ENCODE results near the gene HES5. TPM values are rescaled to one million over a fixed set of nuclear protein-coding genes. Genes with fewer than 3 reads are reported as not detected.
A peak's percentile ranks its signal among the peaks of the same experiment; 100 is the strongest.

Gene HES5
- total and polyA plus RNA-seq, 2 of the 13 experiments (the other 11 are each of a cell fraction or from before 2014, with no cell fraction given), result not detected

DNA sequence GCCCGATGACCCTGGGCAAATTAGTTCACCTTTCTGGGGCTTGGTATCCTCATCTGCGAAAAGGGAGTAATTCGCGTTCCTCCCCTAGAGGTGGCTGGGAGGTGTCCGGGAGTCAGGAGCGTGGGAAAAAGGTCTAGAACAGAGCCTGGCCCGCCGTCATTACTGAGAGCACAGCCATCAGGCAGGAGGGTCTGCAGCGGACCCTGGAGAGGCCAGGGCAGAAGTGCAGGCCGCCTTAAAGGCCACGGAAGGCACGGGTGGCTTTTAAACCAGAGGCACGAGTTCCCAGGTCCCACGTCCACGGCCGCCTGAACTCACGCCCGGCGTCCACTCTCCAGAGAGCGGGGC lies 4.5 kb downstream of the HES5 start (continued):
- TF ChIP-seq ZSCAN30 (CRISPR knock-in tag; IDR thresholded peaks at IDR 0.05) (no peak), POLR2AphosphoS5 (IDR thresholded peaks at IDR 0.05; ENCODE audit: low read depth, low read length) (no peak), ZNF607 (CRISPR knock-in tag; IDR thresholded peaks at IDR 0.05; ENCODE audit: borderline replicate concordance) (no peak), ZFP36 (IDR thresholded peaks at IDR 0.05; ENCODE audit: borderline replicate concordance, low read depth, low read length, partially characterized antibody) (no peak), ZNF768 (CRISPR knock-in tag; IDR thresholded peaks at IDR 0.05) (no peak), PITX1 (CRISPR knock-in tag; IDR thresholded peaks at IDR 0.05) (0 out of 2 replicates have a peak, but pooled peaks have one; percentile 21), ZNF17 (CRISPR knock-in tag; IDR thresholded peaks at IDR 0.05) (no peak), XBP1 (CRISPR knock-in tag; IDR thresholded peaks at IDR 0.05) (no peak), KDM5A (IDR thresholded peaks at IDR 0.05; ENCODE audit: borderline replicate concordance, low read length) (no peak)
- TF ChIP-seq, protein P1, sequence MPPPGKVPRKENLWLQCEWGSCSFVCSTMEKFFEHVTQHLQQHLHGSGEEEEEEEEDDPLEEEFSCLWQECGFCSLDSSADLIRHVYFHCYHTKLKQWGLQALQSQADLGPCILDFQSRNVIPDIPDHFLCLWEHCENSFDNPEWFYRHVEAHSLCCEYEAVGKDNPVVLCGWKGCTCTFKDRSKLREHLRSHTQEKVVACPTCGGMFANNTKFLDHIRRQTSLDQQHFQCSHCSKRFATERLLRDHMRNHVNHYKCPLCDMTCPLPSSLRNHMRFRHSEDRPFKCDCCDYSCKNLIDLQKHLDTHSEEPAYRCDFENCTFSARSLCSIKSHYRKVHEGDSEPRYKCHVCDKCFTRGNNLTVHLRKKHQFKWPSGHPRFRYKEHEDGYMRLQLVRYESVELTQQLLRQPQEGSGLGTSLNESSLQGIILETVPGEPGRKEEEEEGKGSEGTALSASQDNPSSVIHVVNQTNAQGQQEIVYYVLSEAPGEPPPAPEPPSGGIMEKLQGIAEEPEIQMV (CRISPR knock-in tag; IDR thresholded peaks at IDR 0.05; ENCODE audit: low read depth), result peak; percentile 49; the same call in 1 of the 2 replicates

DNA sequence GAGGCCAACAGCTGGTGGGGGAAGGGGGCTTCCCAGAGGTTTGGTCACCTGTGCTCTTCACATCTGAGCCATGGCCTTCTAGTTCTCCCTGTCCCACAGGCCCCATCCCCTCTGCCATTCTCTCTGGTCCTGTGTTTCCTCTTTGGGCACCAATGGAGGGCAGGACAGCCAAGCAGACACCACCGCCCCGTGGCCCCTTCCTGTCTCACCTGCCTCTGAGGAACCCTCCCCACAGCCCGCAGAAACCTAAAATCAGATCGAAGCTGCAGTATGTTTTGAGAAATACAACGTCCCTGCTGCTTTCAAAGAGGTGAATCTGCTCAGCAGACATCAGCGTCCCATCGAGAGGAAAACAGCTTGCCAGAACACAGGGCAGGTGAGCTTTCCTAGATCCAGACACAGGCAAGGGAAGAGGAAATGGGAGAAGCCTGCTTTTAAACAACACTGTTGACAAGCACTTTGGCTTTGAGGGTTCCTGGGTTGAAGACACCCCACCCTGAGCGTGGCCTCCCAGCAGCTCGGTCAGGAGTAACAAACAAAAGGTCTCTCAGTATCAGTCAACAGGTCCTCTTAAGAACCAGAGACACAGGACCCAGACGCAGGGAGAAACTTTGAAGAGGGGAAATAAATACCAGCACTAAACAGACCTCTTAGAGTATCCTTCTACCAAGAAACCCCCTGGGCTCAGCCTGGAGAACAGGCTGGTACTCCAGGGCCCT lies 6.0 kb downstream of the HES5 start:
- Histone ChIP-seq H3K79me2 (ENCODE audit: insufficient read depth, low read length) (peaks cover 35% of the 10 kb centered on the region), H4K20me1 (ENCODE audit: insufficient read depth, low read length) (peaks cover 34% of the 10 kb centered on the region), H3K27ac (ENCODE audit: extremely low read length, insufficient read depth, low read length) (no peak overlapping the region), H3K4me2 (ENCODE audit: low read depth, low read length) (peak overlapping the region; percentile 92), H3K36me3 (replicated peaks in 1 of 2; ENCODE audit: control insufficient read depth in 1 of 2, insufficient read depth in 2 of 2, low read length in 2 of 2) (peaks cover 8 to 29% of the 10 kb centered on the region in 2 experiments; a peak in 4 of 5 replicates), H3K27me3 (ENCODE audit: control insufficient read depth in 1 of 2, insufficient read depth in 2 of 2, low read length in 2 of 2) (peaks cover 7 to 24% of the 10 kb centered on the region in 2 experiments), H3K9me3 (ENCODE audit: low read length) (no peaks in the 10 kb centered on the region), H3K4me1 (ENCODE audit: insufficient read depth, low read length) (peaks cover 60% of the 10 kb centered on the region), H3K9ac (ENCODE audit: insufficient read depth, low read depth, low read length) (no peak overlapping the region; the same call in 1 of the 2 replicates), H3K4me3 (replicated peaks in 1 of 3; ENCODE audit: insufficient read depth in 1 of 3, low read depth in 2 of 3, low read length in 3 of 3) (peak overlapping the region in 1 of 3 experiments; percentile 96; a peak in 2 of 6 replicates), H2AFZ (ENCODE audit: low read length) (no peak overlapping the region)
- no peak for ATAC-seq
- in situ Hi-C loops (cut with HindIII; ENCODE audit: extremely low pct_ligation_motif_present, low pct_unique_long_range_greater_than_20kb) (loop anchor here (25.0 kb wide), 1 partner anchor 337 kb away; the partner anchor contains the start of gene FAAP20), intact Hi-C loops (cut with micrococcal nuclease; ENCODE audit: unreplicated experiment) (no loop called here)
- 89% methylated on average over 10 of the region's 10 CpGs for WGBS (ENCODE audit: low lambda C conversion rate)
- TF ChIP-seq, protein P2, sequence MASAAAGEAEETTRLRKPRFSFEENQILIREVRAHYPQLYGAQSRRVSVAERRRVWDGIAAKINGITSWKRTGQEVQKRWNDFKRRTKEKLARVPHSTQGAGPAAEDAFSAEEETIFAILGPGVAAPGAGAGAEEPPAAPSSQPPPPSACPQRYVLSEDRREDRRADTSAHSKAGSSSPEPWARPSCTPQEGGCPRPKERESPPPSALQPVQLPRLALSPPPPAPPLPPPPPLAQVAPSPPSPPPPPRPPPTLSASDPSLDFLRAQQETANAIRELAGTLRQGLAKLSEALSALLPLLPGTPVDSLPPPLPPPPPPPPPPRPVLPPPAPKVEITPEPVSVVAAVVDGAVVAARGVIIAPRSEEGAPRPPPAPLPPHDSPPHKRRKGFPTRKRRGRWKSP (CRISPR knock-in tag; IDR thresholded peaks at IDR 0.05), result no peak
- TF ChIP-seq, protein P3, sequence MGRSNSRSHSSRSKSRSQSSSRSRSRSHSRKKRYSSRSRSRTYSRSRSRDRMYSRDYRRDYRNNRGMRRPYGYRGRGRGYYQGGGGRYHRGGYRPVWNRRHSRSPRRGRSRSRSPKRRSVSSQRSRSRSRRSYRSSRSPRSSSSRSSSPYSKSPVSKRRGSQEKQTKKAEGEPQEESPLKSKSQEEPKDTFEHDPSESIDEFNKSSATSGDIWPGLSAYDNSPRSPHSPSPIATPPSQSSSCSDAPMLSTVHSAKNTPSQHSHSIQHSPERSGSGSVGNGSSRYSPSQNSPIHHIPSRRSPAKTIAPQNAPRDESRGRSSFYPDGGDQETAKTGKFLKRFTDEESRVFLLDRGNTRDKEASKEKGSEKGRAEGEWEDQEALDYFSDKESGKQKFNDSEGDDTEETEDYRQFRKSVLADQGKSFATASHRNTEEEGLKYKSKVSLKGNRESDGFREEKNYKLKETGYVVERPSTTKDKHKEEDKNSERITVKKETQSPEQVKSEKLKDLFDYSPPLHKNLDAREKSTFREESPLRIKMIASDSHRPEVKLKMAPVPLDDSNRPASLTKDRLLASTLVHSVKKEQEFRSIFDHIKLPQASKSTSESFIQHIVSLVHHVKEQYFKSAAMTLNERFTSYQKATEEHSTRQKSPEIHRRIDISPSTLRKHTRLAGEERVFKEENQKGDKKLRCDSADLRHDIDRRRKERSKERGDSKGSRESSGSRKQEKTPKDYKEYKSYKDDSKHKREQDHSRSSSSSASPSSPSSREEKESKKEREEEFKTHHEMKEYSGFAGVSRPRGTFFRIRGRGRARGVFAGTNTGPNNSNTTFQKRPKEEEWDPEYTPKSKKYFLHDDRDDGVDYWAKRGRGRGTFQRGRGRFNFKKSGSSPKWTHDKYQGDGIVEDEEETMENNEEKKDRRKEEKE (IDR thresholded peaks at IDR 0.05), result no peak
- TF ChIP-seq AKAP8 (CRISPR knock-in tag; IDR thresholded peaks at IDR 0.05), result no peak
- CTCF ChIA-PET (ENCODE audit: low intra/inter-chr PET ratio, low total read pairs), result no interaction called here
- no peak for DNase-seq (ENCODE audit: low spot score)
- POLR2A ChIA-PET, result interaction anchor here (3.6 kb wide), 1 partner anchor 111 kb away, joined by 16 read pairs; the partner anchor contains the start of gene PEX10
- no TSS peak for BruUV-seq (replicated peaks)
- no peak for FAIRE-seq

Data from HepG2 (cell line).